SK-N-SH treated with all-trans-retinoic acid at 6 μM for 48 hours (cell line): ENCODE results near the gene CHST9.

Source experiments
- ATAC-seq: fragments of 200-7000 bp; cut with Tn5 transposase; 3 replicates; pipeline ENCODE4 v1.9.1; 2020; ENCODE audit warnings: mild to moderate bottlenecking, moderate library complexity
- ARNTL ChIP-seq: fragments of 450-650 bp; formaldehyde crosslinking; IDR thresholded peaks from 2 replicates; pipeline ENCODE4 v1.5.0; 2020; ENCODE audit warnings: low read depth, mild to moderate bottlenecking, moderate library complexity, borderline replicate concordance
- BACH2 ChIP-seq: fragments of 250-450 bp; sonication (Bioruptor Pico); IDR thresholded peaks from 2 replicates; pipeline ENCODE4 v1.9.0; 2021; ENCODE audit warnings: mild to moderate bottlenecking, borderline replicate concordance
- CREB5 ChIP-seq: fragments of 250-450 bp; sonication (Bioruptor Pico); IDR thresholded peaks from 2 replicates; pipeline ENCODE4 v1.5.1; 2020; ENCODE audit warnings: low read depth, mild to moderate bottlenecking, moderate library complexity
- CSDC2 ChIP-seq: fragments of 250-450 bp; sonication (Bioruptor Pico); IDR thresholded peaks from 2 replicates; pipeline ENCODE4 v1.5.0; 2020; ENCODE audit warnings: mild to moderate bottlenecking, moderate library complexity
- ESRRG ChIP-seq: fragments of 250-450 bp; sonication (Bioruptor Pico); IDR thresholded peaks from 2 replicates; pipeline ENCODE4 v1.6.1; 2021; ENCODE audit warnings: mild to moderate bottlenecking
- GLIS3 ChIP-seq: fragments of 250-450 bp; sonication (Bioruptor Pico); IDR thresholded peaks from 2 replicates; pipeline ENCODE4 v1.5.0; 2020; ENCODE audit warnings: mild to moderate bottlenecking, moderate library complexity
- ISL1 ChIP-seq: fragments of 250-450 bp; sonication (Bioruptor Pico); IDR thresholded peaks from 2 replicates; pipeline ENCODE4 v2.1.2; 2022; ENCODE audit warnings: mild to moderate bottlenecking, moderate library complexity
- OSR1 ChIP-seq: fragments of 250-450 bp; sonication (Bioruptor Pico); IDR thresholded peaks from 2 replicates; pipeline ENCODE4 v1.8.0; 2022; ENCODE audit warnings: moderate library complexity, mild to moderate bottlenecking, inconsistent platforms
- PATZ1 ChIP-seq: fragments of 250-450 bp; sonication (Bioruptor Pico); IDR thresholded peaks from 2 replicates; pipeline ENCODE4 v1.8.0; 2020; ENCODE audit warnings: mild to moderate bottlenecking, moderate library complexity, borderline replicate concordance
- POU6F1 ChIP-seq: fragments of 250-450 bp; sonication (Bioruptor Pico); IDR thresholded peaks from 2 replicates; pipeline ENCODE4 v1.8.0; 2021; ENCODE audit warnings: low read depth, mild to moderate bottlenecking, moderate library complexity, borderline replicate concordance
- PPARA ChIP-seq: fragments of 250-450 bp; sonication (Bioruptor Pico); IDR thresholded peaks from 2 replicates; pipeline ENCODE4 v1.5.0; 2020; ENCODE audit warnings: mild to moderate bottlenecking, borderline replicate concordance
- RARB ChIP-seq: fragments of 250-450 bp; sonication (Bioruptor Pico); IDR thresholded peaks from 2 replicates; pipeline ENCODE4 v1.8.0; 2021; ENCODE audit warnings: mild to moderate bottlenecking, moderate library complexity
- SNAI2 ChIP-seq: fragments of 250-450 bp; sonication (Bioruptor Pico); IDR thresholded peaks from 2 replicates; pipeline ENCODE4 v1.5.0; 2020; ENCODE audit warnings: mild to moderate bottlenecking, moderate library complexity
- TCF4 ChIP-seq: fragments of 250-450 bp; sonication (Bioruptor Pico); IDR thresholded peaks from 2 replicates; pipeline ENCODE4 v1.8.0; 2021; ENCODE audit warnings: mild to moderate bottlenecking, moderate library complexity, borderline replicate concordance
- TOX ChIP-seq: fragments of 250-450 bp; sonication (Bioruptor Pico); IDR thresholded peaks from 2 replicates; pipeline ENCODE4 v1.8.0; 2021; ENCODE audit warnings: mild to moderate bottlenecking, moderate library complexity, borderline replicate concordance
- TSHZ2 ChIP-seq: fragments of 250-450 bp; sonication (Bioruptor Pico); IDR thresholded peaks from 2 replicates; pipeline ENCODE4 v1.5.0; 2020; ENCODE audit warnings: mild to moderate bottlenecking, moderate library complexity
- ZC3H10 ChIP-seq: fragments of 250-450 bp; sonication (Bioruptor Pico); IDR thresholded peaks from 2 replicates; pipeline ENCODE4 v1.5.1; 2021; ENCODE audit warnings: mild to moderate bottlenecking, moderate library complexity
- ZFP3 ChIP-seq: fragments of 250-450 bp; sonication (Bioruptor Pico); IDR thresholded peaks from 2 replicates; pipeline ENCODE4 v1.5.0; 2020; ENCODE audit warnings: mild to moderate bottlenecking, moderate library complexity
- ZNF565 ChIP-seq: fragments of 450-650 bp; formaldehyde crosslinking; conservative IDR thresholded peaks from 2 replicates; pipeline ENCODE4 v1.5.0; 2020; ENCODE audit warnings: low read depth, mild to moderate bottlenecking, moderate library complexity
- ZNF70 ChIP-seq: fragments of 450-650 bp; formaldehyde crosslinking; IDR thresholded peaks from 2 replicates; pipeline ENCODE4 v1.5.0; 2020; ENCODE audit warnings: mild to moderate bottlenecking, moderate library complexity
- ZNF8 ChIP-seq: fragments of 450-650 bp; formaldehyde crosslinking; IDR thresholded peaks from 2 replicates; pipeline ENCODE4 v1.5.0; 2020; ENCODE audit warnings: mild to moderate bottlenecking, moderate library complexity
- TF ChIP-seq, protein P1 (sequence below): fragments of 250-450 bp; sonication (Bioruptor Pico); IDR thresholded peaks from 2 replicates; pipeline ENCODE4 v1.5.1; 2021; ENCODE audit warnings: mild to moderate bottlenecking, moderate library complexity

The CHST9 gene

GRCh38 chr18:27049969-27050368 is 135.1 kb downstream of the CHST9 start:
- ATAC-seq, result no peak
- TF ChIP-seq CSDC2 (CRISPR knock-in tag) (no peak), GLIS3 (CRISPR knock-in tag) (no peak)
- TF ChIP-seq, all 23 proteins: peak for 0

DNA sequence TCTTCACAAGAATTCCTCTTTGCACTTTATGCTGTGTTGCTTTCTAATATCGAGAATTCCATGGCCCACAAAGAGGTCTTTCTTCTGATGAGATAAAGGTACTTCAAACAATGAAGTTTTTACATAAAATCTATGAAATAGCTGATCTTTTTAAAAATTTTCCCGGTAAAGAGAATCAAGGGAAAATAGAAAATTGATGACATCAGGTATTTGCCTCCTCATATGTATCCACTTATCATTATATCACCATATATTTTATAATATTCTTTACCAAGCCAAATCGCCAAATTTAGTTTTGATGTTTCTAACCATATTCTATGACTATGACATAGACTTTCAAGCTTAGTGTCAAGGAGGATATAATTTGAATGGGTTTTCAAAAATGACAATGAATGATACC is 139.8 kb downstream of the CHST9 start:
- no peak for ATAC-seq
- TF ChIP-seq PPARA (CRISPR knock-in tag) (no peak), BACH2 (no peak), GLIS3 (CRISPR knock-in tag) (no peak), ZNF565 (CRISPR knock-in tag) (no peak), OSR1 (CRISPR knock-in tag) (no peak), POU6F1 (CRISPR knock-in tag) (no peak), RARB (CRISPR knock-in tag) (no peak), ESRRG (CRISPR knock-in tag) (no peak), ISL1 (CRISPR knock-in tag) (no peak), CREB5 (CRISPR knock-in tag) (no peak), PATZ1 (CRISPR knock-in tag) (no peak), SNAI2 (no peak), ZFP3 (no peak), ARNTL (no peak), ZNF8 (CRISPR knock-in tag) (no peak), ZNF70 (CRISPR knock-in tag) (no peak), TOX (CRISPR knock-in tag) (no peak)
- TF ChIP-seq, protein P1, sequence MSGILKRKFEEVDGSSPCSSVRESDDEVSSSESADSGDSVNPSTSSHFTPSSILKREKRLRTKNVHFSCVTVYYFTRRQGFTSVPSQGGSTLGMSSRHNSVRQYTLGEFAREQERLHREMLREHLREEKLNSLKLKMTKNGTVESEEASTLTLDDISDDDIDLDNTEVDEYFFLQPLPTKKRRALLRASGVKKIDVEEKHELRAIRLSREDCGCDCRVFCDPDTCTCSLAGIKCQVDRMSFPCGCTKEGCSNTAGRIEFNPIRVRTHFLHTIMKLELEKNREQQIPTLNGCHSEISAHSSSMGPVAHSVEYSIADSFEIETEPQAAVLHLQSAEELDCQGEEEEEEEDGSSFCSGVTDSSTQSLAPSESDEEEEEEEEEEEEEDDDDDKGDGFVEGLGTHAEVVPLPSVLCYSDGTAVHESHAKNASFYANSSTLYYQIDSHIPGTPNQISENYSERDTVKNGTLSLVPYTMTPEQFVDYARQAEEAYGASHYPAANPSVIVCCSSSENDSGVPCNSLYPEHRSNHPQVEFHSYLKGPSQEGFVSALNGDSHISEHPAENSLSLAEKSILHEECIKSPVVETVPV (CRISPR knock-in tag), result no peak

- ATAC-seq, result no peak
- TF ChIP-seq SNAI2 (no peak), ESRRG (CRISPR knock-in tag) (no peak), CREB5 (CRISPR knock-in tag) (no peak), GLIS3 (CRISPR knock-in tag) (no peak), TSHZ2 (CRISPR knock-in tag) (no peak), ARNTL (no peak), TOX (CRISPR knock-in tag) (no peak), ISL1 (CRISPR knock-in tag) (no peak), OSR1 (CRISPR knock-in tag) (no peak), ZC3H10 (no peak), POU6F1 (CRISPR knock-in tag) (no peak), RARB (CRISPR knock-in tag) (no peak), BACH2 (no peak), ZNF8 (CRISPR knock-in tag) (no peak), TCF4 (CRISPR knock-in tag) (no peak), CSDC2 (CRISPR knock-in tag) (no peak)
Measured at GRCh38 chr18:27042177-27042576, 142.9 kb downstream of the CHST9 start.
